ENCODE results near the gene JAG1.
"Not testable (repeated sequence)": the region's sequence is repeated elsewhere in the genome, so short reads cannot be mapped to it uniquely, and the experiment has no call there.

Gene JAG1

DNA sequence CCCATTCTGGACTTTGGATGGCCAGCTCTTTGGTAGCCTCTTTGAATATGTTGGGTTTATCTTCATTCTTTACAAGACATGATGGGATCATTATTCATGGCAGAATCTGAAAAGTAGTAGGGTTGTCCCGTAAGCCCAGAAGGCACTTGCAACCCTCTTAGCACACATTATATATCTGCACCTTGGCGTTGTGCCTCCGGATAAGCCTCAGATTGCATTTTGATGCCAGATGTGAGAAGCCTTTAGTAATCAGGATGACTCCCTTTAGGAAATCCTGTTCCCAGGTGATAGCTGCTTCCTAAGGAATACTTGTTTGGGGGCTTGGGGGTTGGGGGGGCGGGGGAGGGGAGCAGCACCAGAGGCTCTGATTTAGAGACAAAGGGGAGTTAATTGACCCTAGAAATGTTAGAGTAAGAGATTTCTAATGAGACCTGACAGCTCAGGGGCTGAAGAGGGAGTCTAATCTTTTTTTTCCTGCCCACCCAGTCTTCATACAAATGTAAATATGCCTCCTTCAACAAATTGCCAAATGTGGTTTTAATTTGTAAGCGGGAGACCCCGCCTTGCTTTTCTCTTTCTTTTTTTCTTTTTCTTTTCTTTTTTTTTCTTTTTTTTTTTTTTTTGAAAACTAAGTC is 55.1 kb downstream of the JAG1 start:
- no peak for DNase-seq
- H3K4me3 ChIP-seq (ENCODE audit: insufficient read depth, low read depth, low read length, poor library complexity, severe bottlenecking), result no peak overlapping the region
- H3K36me3 ChIP-seq (ENCODE audit: control insufficient read depth, insufficient read depth, low read length), result no peaks in the 10 kb centered on the region
- no peaks in the 10 kb centered on the region for H3K27me3 ChIP-seq (replicated peaks; ENCODE audit: control insufficient read depth, insufficient read depth, low read length, poor library complexity, severe bottlenecking)
- H3K9me3 ChIP-seq (ENCODE audit: control insufficient read depth, low read length), result no peaks in the 10 kb centered on the region
- H3K27ac ChIP-seq (ENCODE audit: insufficient read depth, low read length, poor library complexity, severe bottlenecking), result no peak overlapping the region
- no peaks in the 10 kb centered on the region for H3K4me1 ChIP-seq (ENCODE audit: control insufficient read depth, insufficient read depth, low read length, poor library complexity, severe bottlenecking)

DNA sequence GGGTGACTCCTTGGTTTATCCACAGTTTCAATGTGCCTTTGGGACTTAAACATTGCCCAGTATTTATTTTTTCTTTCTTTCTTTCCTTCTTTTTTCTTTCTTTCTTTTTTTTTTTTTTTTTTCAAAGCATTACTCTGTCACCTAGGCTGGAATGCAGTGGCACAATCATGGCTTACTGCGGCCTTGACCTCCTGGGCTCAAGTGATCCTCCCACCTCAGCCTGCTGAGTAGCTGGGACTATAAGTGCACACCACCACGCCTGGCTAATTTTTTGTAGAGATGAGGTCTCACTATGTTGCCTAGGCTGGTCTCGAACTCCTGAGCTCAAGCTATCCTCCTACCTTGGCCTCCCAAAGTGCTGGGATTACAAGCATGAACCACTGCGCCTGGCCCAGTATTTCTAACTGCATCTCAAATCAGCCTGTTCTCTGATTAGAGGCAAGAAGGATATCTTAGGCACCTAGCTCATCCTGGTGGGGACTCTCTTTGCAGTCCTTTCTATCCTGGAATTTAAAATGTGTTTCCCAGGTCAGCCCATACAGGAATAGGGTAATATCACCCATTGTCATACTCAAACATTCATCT is 56.2 kb downstream of the JAG1 start:
- H3K4me3 ChIP-seq (ENCODE audit: insufficient read depth, low read depth, low read length, poor library complexity, severe bottlenecking); H3K27me3 ChIP-seq (replicated peaks; ENCODE audit: control insufficient read depth, insufficient read depth, low read length, poor library complexity, severe bottlenecking); H3K4me1 ChIP-seq (ENCODE audit: control insufficient read depth, insufficient read depth, low read length, poor library complexity, severe bottlenecking); DNase-seq; H3K9me3 ChIP-seq (ENCODE audit: control insufficient read depth, low read length); H3K36me3 ChIP-seq (ENCODE audit: control insufficient read depth, insufficient read depth, low read length); H3K27ac ChIP-seq (ENCODE audit: insufficient read depth, low read length, poor library complexity, severe bottlenecking): not testable (repeated sequence)

DNA sequence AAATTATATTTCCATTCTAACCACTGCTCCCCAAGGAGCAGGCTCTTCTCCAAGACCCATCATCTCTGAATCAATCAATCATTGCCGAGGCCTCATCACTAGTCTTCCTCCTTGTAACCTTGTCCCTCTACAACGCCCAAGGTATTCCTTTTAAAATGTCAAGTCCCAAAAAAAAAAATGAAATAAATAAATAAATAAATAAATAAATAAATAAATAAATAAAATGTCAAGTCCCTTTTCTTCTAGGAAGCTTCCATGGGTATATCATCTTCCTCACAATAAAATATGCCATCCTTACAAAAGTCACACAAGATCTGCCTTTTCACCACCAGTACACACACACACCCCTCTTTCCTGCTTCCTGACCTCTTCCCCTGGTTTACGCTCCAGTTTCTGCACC is 57.6 kb downstream of the JAG1 start:
- DNase-seq, result no peak
- H3K4me3 ChIP-seq (ENCODE audit: insufficient read depth, low read depth, low read length, poor library complexity, severe bottlenecking), result no peak overlapping the region
- no peaks in the 10 kb centered on the region for H3K9me3 ChIP-seq (ENCODE audit: control insufficient read depth, low read length)
- no peaks in the 10 kb centered on the region for H3K36me3 ChIP-seq (ENCODE audit: control insufficient read depth, insufficient read depth, low read length)
- H3K4me1 ChIP-seq (ENCODE audit: control insufficient read depth, insufficient read depth, low read length, poor library complexity, severe bottlenecking), result no peaks in the 10 kb centered on the region
- no peak overlapping the region for H3K27ac ChIP-seq (ENCODE audit: insufficient read depth, low read length, poor library complexity, severe bottlenecking)
- no peaks in the 10 kb centered on the region for H3K27me3 ChIP-seq (replicated peaks; ENCODE audit: control insufficient read depth, insufficient read depth, low read length, poor library complexity, severe bottlenecking)

DNA sequence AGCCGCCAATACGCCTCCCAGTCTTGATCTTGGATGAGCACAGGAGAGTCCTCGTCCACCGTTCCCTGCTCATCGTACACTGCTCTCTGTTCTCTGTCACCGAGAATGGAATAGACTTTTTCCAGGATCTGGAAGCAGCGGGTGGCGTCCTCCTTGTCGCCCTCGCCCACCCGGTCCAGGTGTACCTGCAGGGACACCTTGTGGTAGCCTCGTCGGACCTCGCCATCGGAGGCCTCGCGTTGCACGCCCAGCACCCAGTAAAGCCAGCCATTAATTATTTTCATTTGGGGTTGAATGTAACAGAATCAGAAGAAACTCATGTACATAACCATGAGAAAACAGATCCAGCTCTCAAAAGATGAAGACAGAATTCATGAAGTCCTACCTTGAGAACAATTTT is 59.9 kb downstream of the JAG1 start:
- Histone ChIP-seq H3K27ac (ENCODE audit: insufficient read depth, low read length, poor library complexity, severe bottlenecking) (no peak overlapping the region), H3K4me3 (ENCODE audit: insufficient read depth, low read depth, low read length, poor library complexity, severe bottlenecking) (no peak overlapping the region), H3K4me1 (ENCODE audit: control insufficient read depth, insufficient read depth, low read length, poor library complexity, severe bottlenecking) (no peaks in the 10 kb centered on the region), H3K36me3 (ENCODE audit: control insufficient read depth, insufficient read depth, low read length) (no peaks in the 10 kb centered on the region), H3K9me3 (ENCODE audit: control insufficient read depth, low read length) (no peaks in the 10 kb centered on the region), H3K27me3 (replicated peaks; ENCODE audit: control insufficient read depth, insufficient read depth, low read length, poor library complexity, severe bottlenecking) (no peaks in the 10 kb centered on the region)
- no peak for DNase-seq

DNA sequence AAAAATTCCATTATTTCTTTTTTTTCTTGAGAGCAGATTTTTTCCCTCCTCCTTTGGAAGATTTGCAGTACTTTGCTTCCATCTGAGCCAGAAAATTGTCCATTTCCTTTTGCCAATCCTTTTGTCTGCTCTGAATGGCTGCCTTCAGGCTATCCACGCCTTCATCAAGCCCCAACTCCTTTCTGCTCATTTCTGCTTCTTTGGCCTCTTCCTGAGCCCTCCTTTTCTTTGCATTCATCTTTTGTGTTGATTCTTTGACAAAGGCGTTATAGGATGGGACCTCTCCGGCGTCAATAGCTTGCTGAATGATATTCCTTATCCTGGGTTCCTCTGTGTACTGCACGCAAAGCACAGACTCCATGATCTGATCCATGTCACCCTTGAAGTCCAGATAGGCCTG is 60.4 kb downstream of the JAG1 start:
- not testable (repeated sequence) for H3K4me1 ChIP-seq (ENCODE audit: control insufficient read depth, insufficient read depth, low read length, poor library complexity, severe bottlenecking); H3K27ac ChIP-seq (ENCODE audit: insufficient read depth, low read length, poor library complexity, severe bottlenecking); DNase-seq; H3K4me3 ChIP-seq (ENCODE audit: insufficient read depth, low read depth, low read length, poor library complexity, severe bottlenecking); H3K9me3 ChIP-seq (ENCODE audit: control insufficient read depth, low read length); H3K36me3 ChIP-seq (ENCODE audit: control insufficient read depth, insufficient read depth, low read length); H3K27me3 ChIP-seq (replicated peaks; ENCODE audit: control insufficient read depth, insufficient read depth, low read length, poor library complexity, severe bottlenecking)

DNA sequence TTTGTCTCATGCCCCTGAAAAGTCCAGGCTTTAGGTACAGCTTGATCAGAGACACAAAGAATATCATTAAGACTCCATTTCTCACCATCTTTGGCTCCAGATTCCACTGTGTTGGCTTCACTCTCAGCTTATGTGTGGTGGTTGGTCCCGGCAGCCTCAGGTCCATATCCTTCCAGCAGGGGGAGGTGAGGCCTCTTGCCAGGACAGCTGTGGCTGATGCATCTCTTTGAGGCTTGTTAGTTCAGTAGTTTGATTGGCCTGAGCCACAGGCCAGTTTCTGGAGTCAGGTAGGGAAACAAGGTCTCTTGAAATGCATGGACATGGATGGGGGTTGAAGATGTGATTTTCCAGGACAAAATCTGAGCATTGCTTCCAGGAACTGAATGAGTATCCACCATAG is 62.4 kb downstream of the JAG1 start:
- H3K27ac ChIP-seq (ENCODE audit: insufficient read depth, low read length, poor library complexity, severe bottlenecking), result no peak overlapping the region
- H3K9me3 ChIP-seq (ENCODE audit: control insufficient read depth, low read length), result no peaks in the 10 kb centered on the region
- no peaks in the 10 kb centered on the region for H3K36me3 ChIP-seq (ENCODE audit: control insufficient read depth, insufficient read depth, low read length)
- H3K4me3 ChIP-seq (ENCODE audit: insufficient read depth, low read depth, low read length, poor library complexity, severe bottlenecking), result no peak overlapping the region
- H3K4me1 ChIP-seq (ENCODE audit: control insufficient read depth, insufficient read depth, low read length, poor library complexity, severe bottlenecking), result no peaks in the 10 kb centered on the region
- DNase-seq, result no peak
- no peaks in the 10 kb centered on the region for H3K27me3 ChIP-seq (replicated peaks; ENCODE audit: control insufficient read depth, insufficient read depth, low read length, poor library complexity, severe bottlenecking)

DNA sequence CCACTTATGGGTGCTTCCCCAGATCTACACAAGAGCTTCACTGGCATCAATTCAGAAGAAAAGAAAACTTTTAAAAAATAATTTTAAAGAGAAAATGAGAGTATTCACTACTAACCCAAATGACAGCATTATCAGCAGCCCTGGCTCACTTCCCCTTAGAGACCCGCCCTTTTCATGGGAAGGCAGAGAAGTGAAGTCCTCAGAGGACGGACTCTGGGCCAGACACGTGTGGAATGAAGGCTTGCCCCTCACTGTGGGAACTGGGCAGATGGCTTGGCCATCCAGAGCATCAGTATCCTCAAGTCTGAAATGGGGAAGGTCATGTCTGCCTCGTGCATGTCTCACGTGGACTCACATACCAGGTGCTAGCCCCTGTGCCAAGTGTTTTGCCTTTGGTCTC is 63.5 kb downstream of the JAG1 start:
- no peak overlapping the region for H3K27ac ChIP-seq (ENCODE audit: insufficient read depth, low read length, poor library complexity, severe bottlenecking)
- H3K4me3 ChIP-seq (ENCODE audit: insufficient read depth, low read depth, low read length, poor library complexity, severe bottlenecking), result no peak overlapping the region
- H3K27me3 ChIP-seq (replicated peaks; ENCODE audit: control insufficient read depth, insufficient read depth, low read length, poor library complexity, severe bottlenecking), result no peaks in the 10 kb centered on the region
- DNase-seq, result no peak
- H3K36me3 ChIP-seq (ENCODE audit: control insufficient read depth, insufficient read depth, low read length), result no peaks in the 10 kb centered on the region
- H3K9me3 ChIP-seq (ENCODE audit: control insufficient read depth, low read length), result no peaks in the 10 kb centered on the region
- H3K4me1 ChIP-seq (ENCODE audit: control insufficient read depth, insufficient read depth, low read length, poor library complexity, severe bottlenecking), result no peaks in the 10 kb centered on the region

DNA sequence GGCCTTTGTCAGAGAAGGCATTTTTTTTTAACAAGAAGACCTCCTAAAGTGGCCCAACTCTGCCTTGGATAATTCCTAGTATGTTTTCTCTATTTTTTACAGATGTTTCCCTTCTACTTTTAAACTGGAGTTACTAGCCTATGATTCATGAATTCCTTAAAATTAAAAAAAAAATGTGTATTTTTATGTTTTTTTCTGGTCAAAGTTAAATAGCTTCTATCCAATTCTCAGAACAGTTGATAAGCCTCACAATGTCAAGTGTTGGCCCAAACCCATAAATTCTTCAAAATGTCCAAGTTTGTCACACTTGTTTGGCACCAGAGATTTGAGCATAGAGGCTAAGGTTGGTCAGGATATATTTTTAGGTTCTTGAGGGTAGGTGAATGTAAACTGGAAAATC is 64.0 kb downstream of the JAG1 start:
- Histone ChIP-seq H3K27ac (ENCODE audit: insufficient read depth, low read length, poor library complexity, severe bottlenecking) (no peak overlapping the region), H3K4me1 (ENCODE audit: control insufficient read depth, insufficient read depth, low read length, poor library complexity, severe bottlenecking) (no peaks in the 10 kb centered on the region), H3K4me3 (ENCODE audit: insufficient read depth, low read depth, low read length, poor library complexity, severe bottlenecking) (no peak overlapping the region), H3K36me3 (ENCODE audit: control insufficient read depth, insufficient read depth, low read length) (no peaks in the 10 kb centered on the region), H3K27me3 (replicated peaks; ENCODE audit: control insufficient read depth, insufficient read depth, low read length, poor library complexity, severe bottlenecking) (no peaks in the 10 kb centered on the region), H3K9me3 (ENCODE audit: control insufficient read depth, low read length) (no peaks in the 10 kb centered on the region)
- no peak for DNase-seq

DNA sequence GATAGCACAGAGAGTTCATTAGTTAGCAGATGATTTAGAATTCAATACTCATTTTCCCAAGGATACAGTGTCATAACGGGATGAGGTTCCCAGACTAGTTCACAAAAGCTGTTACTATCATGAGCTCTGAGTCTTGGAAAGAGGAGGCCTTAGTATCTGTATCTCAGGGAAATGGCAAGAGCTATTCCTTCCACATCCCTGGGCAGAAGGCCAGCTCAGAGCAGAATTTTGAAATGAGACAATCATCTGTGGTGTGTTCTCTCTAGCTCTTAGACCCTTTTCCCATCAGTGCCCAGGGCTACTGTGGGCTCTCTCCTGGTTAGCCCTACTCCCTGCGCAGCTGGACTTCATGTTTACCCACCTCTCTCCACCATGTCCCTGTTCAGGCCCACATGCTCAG is 64.5 kb downstream of the JAG1 start:
- no peak for DNase-seq
- H3K4me3 ChIP-seq (ENCODE audit: insufficient read depth, low read depth, low read length, poor library complexity, severe bottlenecking), result no peak overlapping the region
- H3K9me3 ChIP-seq (ENCODE audit: control insufficient read depth, low read length), result no peaks in the 10 kb centered on the region
- H3K36me3 ChIP-seq (ENCODE audit: control insufficient read depth, insufficient read depth, low read length), result no peaks in the 10 kb centered on the region
- no peaks in the 10 kb centered on the region for H3K4me1 ChIP-seq (ENCODE audit: control insufficient read depth, insufficient read depth, low read length, poor library complexity, severe bottlenecking)
- H3K27me3 ChIP-seq (replicated peaks; ENCODE audit: control insufficient read depth, insufficient read depth, low read length, poor library complexity, severe bottlenecking), result no peaks in the 10 kb centered on the region
- H3K27ac ChIP-seq (ENCODE audit: insufficient read depth, low read length, poor library complexity, severe bottlenecking), result no peak overlapping the region

DNA sequence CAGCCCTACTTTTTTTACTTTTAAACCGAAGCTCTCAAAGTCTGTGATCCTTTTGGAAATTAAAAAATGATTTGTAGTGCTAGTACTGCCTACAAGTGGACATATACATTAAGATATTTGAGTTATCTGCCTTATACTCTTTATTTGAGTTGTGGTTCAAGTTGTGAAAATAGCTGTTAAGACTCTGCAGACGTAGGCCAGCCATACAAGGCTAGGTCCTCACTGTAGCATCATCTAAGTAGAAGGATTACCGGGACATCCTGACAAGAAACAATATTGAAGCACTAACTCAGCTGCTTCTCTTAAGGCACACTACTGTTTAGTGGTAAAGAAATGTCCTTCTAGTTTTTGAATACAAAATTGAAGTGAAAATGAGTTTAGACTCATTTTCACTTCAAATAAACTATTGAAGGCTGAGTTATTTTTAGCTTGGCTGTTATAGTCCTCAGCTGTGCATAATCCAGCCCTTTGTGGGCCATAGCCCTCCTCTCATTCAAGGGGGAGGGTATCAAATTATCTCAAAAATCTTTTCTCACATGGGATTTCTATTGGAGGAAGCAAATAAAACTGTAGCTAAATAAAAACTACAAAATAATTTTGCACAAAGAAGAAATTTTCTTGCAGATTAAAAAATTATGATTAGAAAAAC is 68.1 kb downstream of the JAG1 start:
- Histone ChIP-seq H3K4me3 (ENCODE audit: insufficient read depth, low read depth, low read length, poor library complexity, severe bottlenecking) (no peak overlapping the region), H3K36me3 (ENCODE audit: control insufficient read depth, insufficient read depth, low read length) (no peaks in the 10 kb centered on the region), H3K27me3 (replicated peaks; ENCODE audit: control insufficient read depth, insufficient read depth, low read length, poor library complexity, severe bottlenecking) (no peaks in the 10 kb centered on the region), H3K9me3 (ENCODE audit: control insufficient read depth, low read length) (no peaks in the 10 kb centered on the region), H3K27ac (ENCODE audit: insufficient read depth, low read length, poor library complexity, severe bottlenecking) (no peak overlapping the region), H3K4me1 (ENCODE audit: control insufficient read depth, insufficient read depth, low read length, poor library complexity, severe bottlenecking) (no peaks in the 10 kb centered on the region)
- DNase-seq, result no peak

Data from effector memory CD4-positive, alpha-beta T cell (primary cell).